Peyer's patch (tissue), 4 donors: ENCODE measurements around the gene NPAS4.

Source experiments
- POLR2A ChIP-seq, 2 donors: fragments of 450-650 bp; IDR thresholded peaks; one replicate each; pipeline ENCODE4 v1.5.1; 2017; ENCODE audit warnings: antibody characterized with exemption in 2 of 2, mild to moderate bottlenecking in 2 of 2, moderate library complexity in 2 of 2
- TF ChIP-seq, protein P1 (sequence below), 6 experiments: fragments of 450-650 bp in 4 of 6; fragments of 200-600 bp in 2 of 6; sonication (generic) in 1 of 6; IDR thresholded peaks; one replicate each; pipeline ENCODE4 v1.5.1; 2017 to 2019; ENCODE audit warnings: antibody characterized with exemption in 6 of 6, mild to moderate bottlenecking in 3 of 6, moderate library complexity in 1 of 6

DNA sequence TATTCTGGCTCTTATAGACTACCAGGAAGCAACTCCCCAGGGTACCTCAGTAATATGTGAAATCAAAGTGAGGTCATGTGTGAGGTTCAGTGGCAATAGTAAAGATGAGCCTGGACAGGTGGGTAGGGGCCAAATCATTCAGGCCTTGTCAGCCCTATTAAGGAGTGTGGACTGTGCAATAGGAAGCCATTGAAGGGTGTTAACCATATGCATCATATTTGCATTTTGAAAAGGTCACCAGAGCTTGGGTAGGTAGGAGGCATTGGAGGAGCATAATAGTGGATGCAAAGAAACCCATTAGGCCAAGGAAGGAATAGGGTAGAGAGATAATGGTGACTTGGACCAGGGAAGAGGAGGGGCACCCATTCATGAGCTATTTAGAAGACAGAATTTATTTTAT, 26.2 kb downstream of the NPAS4 start:
- TF ChIP-seq, protein P1, sequence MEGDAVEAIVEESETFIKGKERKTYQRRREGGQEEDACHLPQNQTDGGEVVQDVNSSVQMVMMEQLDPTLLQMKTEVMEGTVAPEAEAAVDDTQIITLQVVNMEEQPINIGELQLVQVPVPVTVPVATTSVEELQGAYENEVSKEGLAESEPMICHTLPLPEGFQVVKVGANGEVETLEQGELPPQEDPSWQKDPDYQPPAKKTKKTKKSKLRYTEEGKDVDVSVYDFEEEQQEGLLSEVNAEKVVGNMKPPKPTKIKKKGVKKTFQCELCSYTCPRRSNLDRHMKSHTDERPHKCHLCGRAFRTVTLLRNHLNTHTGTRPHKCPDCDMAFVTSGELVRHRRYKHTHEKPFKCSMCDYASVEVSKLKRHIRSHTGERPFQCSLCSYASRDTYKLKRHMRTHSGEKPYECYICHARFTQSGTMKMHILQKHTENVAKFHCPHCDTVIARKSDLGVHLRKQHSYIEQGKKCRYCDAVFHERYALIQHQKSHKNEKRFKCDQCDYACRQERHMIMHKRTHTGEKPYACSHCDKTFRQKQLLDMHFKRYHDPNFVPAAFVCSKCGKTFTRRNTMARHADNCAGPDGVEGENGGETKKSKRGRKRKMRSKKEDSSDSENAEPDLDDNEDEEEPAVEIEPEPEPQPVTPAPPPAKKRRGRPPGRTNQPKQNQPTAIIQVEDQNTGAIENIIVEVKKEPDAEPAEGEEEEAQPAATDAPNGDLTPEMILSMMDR (IDR thresholded peaks at IDR 0.05), result no peak
- no peak for TF ChIP-seq POLR2A (IDR thresholded peaks at IDR 0.05)
